GM08714 (cell line): ENCODE data around the gene STEAP3.

Source experiments
- H3K4me3 ChIP-seq: fragments of 200-500 bp; sonication (Bioruptor generic); 2 replicates; pipeline ENCODE4 v1.5.1; 2014; ENCODE audit warnings: mild to moderate bottlenecking, low read length, inconsistent platforms
- ZNF274 ChIP-seq: IDR thresholded peaks from 2 replicates; pipeline ENCODE4 v1.6.1; 2012; ENCODE audit warnings: mild to moderate bottlenecking, low read depth, low read length

Gene STEAP3

GRCh38 chr2:119311831-119312230 lies 88.2 kb downstream of the STEAP3 start:
- no peak overlapping the region for H3K4me3 ChIP-seq

More at GRCh38 chr2:119311831-119312230, 88.2 kb downstream of the STEAP3 start:
- no peak for TF ChIP-seq ZNF274
